ENCODE data around the gene ROBO4. TPM values are rescaled to one million over a fixed set of nuclear protein-coding genes. Genes with fewer than 3 reads are reported as not detected.

The ROBO4 gene
- total and polyA plus RNA-seq, 11 donors = 16.3 to 63.5 (median 21.8) TPM

- Histone ChIP-seq H3K9me3 (no peaks in the 10 kb centered on the region), H3K4me1 (peaks cover 5 to 56% (median 34%) of the 10 kb centered on the region in 12 donors), H3K4me3 (no peak overlapping the region), H3K36me3 (no peaks in the 10 kb centered on the region), H3K27me3 (peaks cover 44 to 99% (median 87%) of the 10 kb centered on the region in 9 donors), H3K27ac (no peak overlapping the region)
- ATAC-seq (no peak), DNase-seq (peak in 1 of 5 donors; percentile 9)
- TF ChIP-seq POLR2A (IDR thresholded peaks at IDR 0.05) = no peak
- TF ChIP-seq CTCF (IDR thresholded peaks at IDR 0.05) = no peak
- intact Hi-C loops (cut with DNase I) = loop anchor here in 1 of 10 donors (10.0 kb wide), 1 partner anchor 200 kb away; no protein-coding TSS in a partner anchor
- 10 to 12% (median 11%) methylated on average over 18 of the region's 18 CpGs for WGBS, 4 donors
These were observed 33.3 kb downstream of the ROBO4 start for GRCh38 chr11:124864176-124864891.

- TF ChIP-seq CTCF (IDR thresholded peaks at IDR 0.05) = no peak
- no peak for TF ChIP-seq POLR2A (IDR thresholded peaks at IDR 0.05)
- peak in 1 of 5 donors; percentile 10 for DNase-seq
- no peak for ATAC-seq
- Histone ChIP-seq H3K9me3 (no peaks in the 10 kb centered on the region), H3K4me1 (peaks cover 4 to 51% (median 33%) of the 10 kb centered on the region in 12 donors), H3K4me3 (no peak overlapping the region), H3K27ac (no peak overlapping the region), H3K27me3 (peaks cover 38 to 99% (median 84%) of the 10 kb centered on the region in 9 donors), H3K36me3 (no peaks in the 10 kb centered on the region)
- intact Hi-C loops (cut with DNase I) = loop anchor here in 1 of 10 donors (10.0 kb wide), 1 partner anchor 199 kb away; no protein-coding TSS in a partner anchor
- WGBS, 4 donors = 2 to 6% (median 4%) methylated on average over 9 of the region's 9 CpGs
These were observed 33.9 kb downstream of the ROBO4 start for GRCh38 chr11:124863826-124864165.

- Histone ChIP-seq H3K4me3 (peak overlapping the region in 9 of 12 donors; percentile 2 to 43 (median 36)), H3K27me3 (peaks cover 33 to 99% (median 79%) of the 10 kb centered on the region in 9 donors), H3K4me1 (peaks cover 0 to 46% (median 31%) of the 10 kb centered on the region in 12 donors), H3K9me3 (no peaks in the 10 kb centered on the region), H3K27ac (no peak overlapping the region), H3K36me3 (no peaks in the 10 kb centered on the region)
- ATAC-seq = peak; percentile 57 to 67 (median 65)
- WGBS, 4 donors = 2 to 5% (median 3%) methylated on average over 26 to 31 of the region's 31 CpGs
- no peak for DNase-seq
- intact Hi-C loops (cut with DNase I) = loop anchor here in 1 of 10 donors (10.0 kb wide), 1 partner anchor 198 kb away; no protein-coding TSS in a partner anchor
- TF ChIP-seq POLR2A (IDR thresholded peaks at IDR 0.05) (no peak), CTCF (IDR thresholded peaks at IDR 0.05) (no peak)
These were observed 34.4 kb downstream of the ROBO4 start for GRCh38 chr11:124863137-124863825.

- H3K27ac ChIP-seq = no peak overlapping the region
- peaks cover 23 to 95% (median 63%) of the 10 kb centered on the region in 9 donors for H3K27me3 ChIP-seq
- intact Hi-C loops (cut with DNase I) = loop anchor here in 1 of 10 donors (10.0 kb wide), 1 partner anchor 197 kb away; no protein-coding TSS in a partner anchor
- 17 to 31% (median 28%) methylated on average over 2 to 4 of the region's 4 CpGs for WGBS, 4 donors
- H3K4me3 ChIP-seq = no peak overlapping the region
- DNase-seq = no peak
- no peaks in the 10 kb centered on the region for H3K9me3 ChIP-seq
- no peaks in the 10 kb centered on the region for H3K36me3 ChIP-seq
- peaks cover 0 to 34% (median 27%) of the 10 kb centered on the region in 12 donors for H3K4me1 ChIP-seq
- no peak for ATAC-seq
- TF ChIP-seq POLR2A (IDR thresholded peaks at IDR 0.05) = no peak
- no peak for TF ChIP-seq CTCF (IDR thresholded peaks at IDR 0.05)
These were observed 36.0 kb downstream of the ROBO4 start for GRCh38 chr11:124861670-124862069.
